GM12891 (cell line): ENCODE measurements around the gene ARF5.

Experiments used
- DNase-seq: peaks from one replicate; pipeline ENCODE4 v3.0.0; 2011; ENCODE audit warnings: low spot score; ENCODE audit not compliant: insufficient read length
- FAIRE-seq: peaks from 2 replicates; lab custom pipeline; 2011; peaks lifted over from hg19 to GRCh38; lab: Jason Lieb, UNC
- PAX5 ChIP-seq: IDR thresholded peaks from 2 replicates; pipeline ENCODE4 v1.6.1; 2011; ENCODE audit warnings: low read length, moderate library complexity, mild to moderate bottlenecking; ENCODE audit not compliant: insufficient read depth, severe bottlenecking
- POLR2A ChIP-seq: IDR thresholded peaks from 2 replicates; pipeline ENCODE4 v1.6.1; 2011; ENCODE audit warnings: low read depth, low read length, control low read depth
- POLR2AphosphoS5 ChIP-seq: IDR thresholded peaks from 2 replicates; pipeline ENCODE4 v1.6.1; 2011; ENCODE audit warnings: low read depth, low read length, control low read depth
- POU2F2 ChIP-seq: IDR thresholded peaks from 2 replicates; pipeline ENCODE4 v1.6.1; 2011; ENCODE audit warnings: low read depth, mild to moderate bottlenecking, control low read depth, low read length, moderate library complexity
- SPI1 ChIP-seq: IDR thresholded peaks from 2 replicates; pipeline ENCODE4 v1.6.1; 2011; ENCODE audit warnings: low read depth, low read length, control low read depth
- TAF1 ChIP-seq: IDR thresholded peaks from 2 replicates; pipeline ENCODE4 v1.6.1; 2011; ENCODE audit warnings: low read depth, low read length, control low read depth

ARF5 gene

GRCh38 chr7:127629268-127629854, 41.1 kb downstream of the ARF5 start:
- TF ChIP-seq PAX5 (no peak), POLR2AphosphoS5 (no peak), TAF1 (no peak), SPI1 (no peak), POU2F2 (no peak), POLR2A (no peak)
- FAIRE-seq = no peak
- peak; percentile 36 for DNase-seq

GRCh38 chr7:127632276-127632910, 44.2 kb downstream of the ARF5 start:
- DNase-seq (no peak), FAIRE-seq (no peak)
- no peak for TF ChIP-seq POU2F2
- TF ChIP-seq SPI1 = no peak
- no peak for TF ChIP-seq PAX5
- no peak for TF ChIP-seq POLR2AphosphoS5
- no peak for TF ChIP-seq POLR2A
- no peak for TF ChIP-seq TAF1

GRCh38 chr7:127635659-127636285, 47.6 kb downstream of the ARF5 start:
- DNase-seq (no peak), FAIRE-seq (no peak)
- no peak for TF ChIP-seq POLR2A
- TF ChIP-seq TAF1 = no peak
- no peak for TF ChIP-seq POLR2AphosphoS5
- no peak for TF ChIP-seq PAX5

DNA sequence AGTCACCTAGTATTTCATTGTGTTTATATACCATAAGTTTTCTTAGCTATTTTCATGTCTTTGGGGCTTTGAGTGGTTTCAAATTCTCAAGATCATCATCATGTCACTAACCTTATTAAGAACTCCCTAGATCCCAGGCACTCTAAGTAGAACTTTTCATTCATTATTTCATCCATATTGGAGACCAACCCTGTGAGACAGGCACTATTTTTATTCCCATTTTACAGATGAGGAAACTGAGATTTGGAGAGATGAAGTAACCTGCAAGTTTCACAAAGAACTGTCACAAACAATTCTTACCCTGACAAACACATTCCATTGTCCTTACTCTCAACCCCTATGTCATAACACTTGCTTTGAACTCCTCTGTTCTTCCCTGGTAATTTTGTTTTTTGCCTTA, 50.0 kb downstream of the ARF5 start:
- no peak for DNase-seq
- FAIRE-seq = no peak
- TF ChIP-seq SPI1 (no peak), PAX5 (no peak), TAF1 (no peak)
